Right atrium auricular region (tissue), 2 donors: ENCODE data around the gene ELMO1. TPM values are rescaled to one million over a fixed set of nuclear protein-coding genes. Genes with fewer than 3 reads are reported as not detected.

Experiments
- DNase-seq: peaks from one replicate; pipeline ENCODE4 v3.0.0-alpha.2; 2019; ENCODE audit warnings: low spot score
- H3K27ac ChIP-seq, 2 donors: fragments of 200-600 bp; sonication (generic); 1 replicate in 1 of 2; 2 replicates in 1 of 2; pipeline ENCODE4 v1.5.1; 2016 to 2019
- H3K27me3 ChIP-seq, 2 donors: fragments of 200-600 bp; sonication (generic); one replicate each; pipeline versions ENCODE4 v1.5.1 to v1.6.0; 2017 to 2019
- H3K36me3 ChIP-seq: fragments of 200-600 bp; sonication (generic); one replicate; pipeline ENCODE4 v1.5.1; 2016
- H3K4me1 ChIP-seq, 2 donors: fragments of 200-600 bp; sonication (generic); one replicate each; pipeline versions ENCODE4 v1.5.1 to v1.6.0; 2017 to 2019
- H3K4me3 ChIP-seq, 2 donors: fragments of 200-600 bp; sonication (generic); 1 replicate in 1 of 2; 2 replicates in 1 of 2; pipeline ENCODE4 v1.5.1; 2017 to 2019; ENCODE audit warnings: mild to moderate bottlenecking in 1 of 2, moderate library complexity in 1 of 2
- H3K9me3 ChIP-seq, 2 donors: fragments of 200-600 bp; sonication (generic); one replicate each; pipeline ENCODE4 v1.5.1; 2019
- total RNA-seq, 2 donors: library from RNA; depleted of rRNA; stranded (reverse); fragments of >200 nt; gene quantifications; one replicate each; pipeline ENCODE4 v1.1.0, GENCODE V29; 2016
- TF ChIP-seq, protein P1 (sequence below), 2 donors: fragments of 200-600 bp; sonication (generic); IDR thresholded peaks; one replicate each; pipeline ENCODE4 v1.5.1; 2019; ENCODE audit warnings: antibody characterized with exemption in 2 of 2

Gene ELMO1
- total RNA-seq, 2 donors from 2014 or later = 24.4 to 45.1 TPM

DNA sequence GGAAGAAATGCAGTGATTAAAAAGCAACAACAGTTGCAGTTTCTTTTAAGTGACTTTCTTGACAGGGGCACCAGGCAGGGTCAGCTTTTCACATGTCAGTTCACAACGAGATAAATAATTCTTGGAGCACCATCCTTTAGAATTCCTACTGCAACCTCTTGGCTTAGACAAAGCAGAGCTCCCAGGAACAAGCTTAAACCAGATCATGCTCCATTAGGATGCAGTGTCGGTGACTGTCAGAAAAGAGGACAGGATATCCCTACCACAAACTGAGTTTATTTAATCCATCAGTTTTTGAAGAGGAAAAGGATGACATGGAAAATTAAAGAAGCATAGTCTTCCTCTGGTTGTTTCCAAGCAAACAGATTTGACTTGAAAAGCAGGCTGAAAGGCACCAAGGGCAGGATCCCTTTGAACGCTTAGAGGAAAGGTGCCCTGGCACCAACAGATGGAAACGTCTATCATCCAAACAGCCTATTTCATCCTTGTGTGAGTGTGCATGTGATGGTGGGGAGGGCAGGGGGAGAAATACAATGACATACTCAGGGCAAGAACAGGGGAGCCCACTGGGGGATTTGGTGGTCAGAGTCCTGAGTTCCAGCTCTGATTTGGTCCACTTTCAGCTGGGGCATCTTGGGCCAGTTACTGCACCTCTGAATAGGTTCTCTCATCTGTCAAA lies 392.3 kb downstream of the ELMO1 start:
- Histone ChIP-seq H3K9me3 (no peaks in the 10 kb centered on the region), H3K4me1 (no peaks in the 10 kb centered on the region), H3K27me3 (no peaks in the 10 kb centered on the region), H3K4me3 (no peak overlapping the region), H3K36me3 (no peaks in the 10 kb centered on the region), H3K27ac (no peak overlapping the region)
- TF ChIP-seq, protein P1, sequence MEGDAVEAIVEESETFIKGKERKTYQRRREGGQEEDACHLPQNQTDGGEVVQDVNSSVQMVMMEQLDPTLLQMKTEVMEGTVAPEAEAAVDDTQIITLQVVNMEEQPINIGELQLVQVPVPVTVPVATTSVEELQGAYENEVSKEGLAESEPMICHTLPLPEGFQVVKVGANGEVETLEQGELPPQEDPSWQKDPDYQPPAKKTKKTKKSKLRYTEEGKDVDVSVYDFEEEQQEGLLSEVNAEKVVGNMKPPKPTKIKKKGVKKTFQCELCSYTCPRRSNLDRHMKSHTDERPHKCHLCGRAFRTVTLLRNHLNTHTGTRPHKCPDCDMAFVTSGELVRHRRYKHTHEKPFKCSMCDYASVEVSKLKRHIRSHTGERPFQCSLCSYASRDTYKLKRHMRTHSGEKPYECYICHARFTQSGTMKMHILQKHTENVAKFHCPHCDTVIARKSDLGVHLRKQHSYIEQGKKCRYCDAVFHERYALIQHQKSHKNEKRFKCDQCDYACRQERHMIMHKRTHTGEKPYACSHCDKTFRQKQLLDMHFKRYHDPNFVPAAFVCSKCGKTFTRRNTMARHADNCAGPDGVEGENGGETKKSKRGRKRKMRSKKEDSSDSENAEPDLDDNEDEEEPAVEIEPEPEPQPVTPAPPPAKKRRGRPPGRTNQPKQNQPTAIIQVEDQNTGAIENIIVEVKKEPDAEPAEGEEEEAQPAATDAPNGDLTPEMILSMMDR (IDR thresholded peaks at IDR 0.05) = no peak
- DNase-seq = no peak

DNA sequence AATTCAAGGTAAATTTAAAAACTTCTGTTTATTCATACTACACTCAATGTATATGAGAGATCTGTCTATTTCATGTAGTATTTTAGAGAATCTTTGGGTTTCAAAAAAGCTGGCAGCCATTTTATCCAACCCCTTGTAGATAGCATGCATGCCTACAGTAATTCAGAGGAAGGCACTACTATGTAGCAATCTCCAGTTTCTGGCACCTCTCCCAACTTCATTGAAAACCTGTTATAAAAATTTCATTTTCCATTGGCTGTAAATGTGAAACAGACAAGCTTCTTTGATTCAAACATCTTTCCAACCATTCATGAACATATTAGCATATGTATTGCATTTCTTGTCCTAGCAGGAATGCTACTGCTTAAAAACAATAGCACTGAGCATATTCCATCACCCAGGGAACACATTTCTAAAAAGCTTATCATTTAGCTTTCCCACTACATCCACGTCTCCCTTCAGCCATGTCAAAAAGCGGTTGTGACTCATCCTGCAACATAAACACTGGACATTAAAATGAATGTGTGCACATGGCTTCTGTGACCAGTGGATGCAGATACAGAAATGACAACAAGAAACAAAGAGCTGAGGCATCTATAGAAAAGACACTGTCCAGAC lies 393.9 kb downstream of the ELMO1 start:
- TF ChIP-seq, protein P1 (IDR thresholded peaks at IDR 0.05) = no peak
- H3K4me3 ChIP-seq = no peak overlapping the region
- no peaks in the 10 kb centered on the region for H3K4me1 ChIP-seq
- no peaks in the 10 kb centered on the region for H3K9me3 ChIP-seq
- H3K27ac ChIP-seq = no peak overlapping the region
- H3K36me3 ChIP-seq = no peaks in the 10 kb centered on the region
- no peak for DNase-seq
- H3K27me3 ChIP-seq = no peaks in the 10 kb centered on the region

DNA sequence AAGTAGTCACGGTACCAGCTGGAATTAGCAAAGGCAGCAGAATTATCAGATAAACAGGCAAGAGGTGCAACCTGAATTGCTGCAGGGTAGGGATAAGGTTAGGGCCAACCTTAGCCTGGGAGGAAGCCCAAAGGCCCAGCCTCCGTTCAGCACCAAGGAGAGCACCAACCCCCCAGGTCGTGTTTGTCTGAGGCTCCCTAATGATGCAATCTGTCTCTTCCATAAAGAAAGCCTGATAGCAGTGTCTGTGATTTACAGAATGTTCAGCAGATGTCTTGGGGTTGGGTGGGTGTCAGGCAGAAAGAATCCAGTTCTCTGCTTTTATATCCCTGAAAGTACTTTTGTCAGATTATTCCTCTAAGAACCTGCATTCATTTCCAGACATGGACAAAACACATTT lies 396.0 kb downstream of the ELMO1 start:
- TF ChIP-seq, protein P1 (IDR thresholded peaks at IDR 0.05) = no peak
- Histone ChIP-seq H3K4me3 (no peak overlapping the region), H3K36me3 (no peaks in the 10 kb centered on the region), H3K27me3 (no peaks in the 10 kb centered on the region), H3K9me3 (no peaks in the 10 kb centered on the region), H3K27ac (no peak overlapping the region), H3K4me1 (no peaks in the 10 kb centered on the region)
- DNase-seq = no peak

DNA sequence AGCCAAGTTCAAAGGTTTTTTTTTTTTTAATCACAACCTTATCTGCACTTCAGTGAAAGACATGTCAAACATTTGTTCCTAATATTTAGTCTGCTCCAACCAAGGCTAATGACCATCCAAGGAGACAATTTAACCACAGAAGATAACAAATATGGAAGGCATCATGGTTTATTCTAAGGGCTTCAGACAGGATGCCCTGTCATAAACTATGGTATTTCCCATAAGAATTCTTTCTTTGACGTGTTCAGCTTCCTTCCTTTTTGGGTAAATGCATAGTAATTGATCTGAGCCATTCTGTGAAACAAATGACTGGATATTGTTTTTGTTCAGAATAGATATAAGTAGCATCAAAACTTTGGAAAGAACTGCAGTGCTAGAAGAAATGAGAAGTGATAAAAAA lies 397.9 kb downstream of the ELMO1 start:
- Histone ChIP-seq H3K9me3 (no peaks in the 10 kb centered on the region), H3K27ac (no peak overlapping the region), H3K27me3 (no peaks in the 10 kb centered on the region), H3K4me3 (no peak overlapping the region), H3K36me3 (no peaks in the 10 kb centered on the region), H3K4me1 (peaks cover 0 to 2% of the 10 kb centered on the region in 2 donors)
- no peak for DNase-seq
- TF ChIP-seq, protein P1 (IDR thresholded peaks at IDR 0.05) = no peak

DNA sequence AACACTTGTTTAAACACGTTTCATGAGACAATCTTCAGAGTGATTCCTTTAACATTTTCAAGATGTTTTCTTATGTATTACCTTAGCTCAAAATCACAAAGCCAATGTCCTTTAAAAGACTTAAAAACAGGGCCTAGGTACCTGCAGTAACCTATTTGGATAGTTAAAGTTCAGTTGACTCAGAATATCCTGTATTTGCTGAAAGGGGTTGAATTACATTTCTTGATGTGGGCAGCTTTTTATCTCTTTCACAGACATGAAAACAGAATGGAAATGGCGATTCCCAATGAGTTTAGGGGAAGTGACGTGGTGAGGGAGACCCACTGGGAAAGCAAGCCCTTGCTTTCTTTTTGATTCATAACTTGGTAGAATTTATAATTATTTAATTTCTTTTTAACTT lies 400.0 kb downstream of the ELMO1 start:
- H3K4me1 ChIP-seq = peaks cover 0 to 3% of the 10 kb centered on the region in 2 donors
- H3K27me3 ChIP-seq = no peaks in the 10 kb centered on the region
- H3K9me3 ChIP-seq = no peaks in the 10 kb centered on the region
- no peak for DNase-seq
- H3K36me3 ChIP-seq = no peaks in the 10 kb centered on the region
- TF ChIP-seq, protein P1 (IDR thresholded peaks at IDR 0.05) = no peak
- no peak overlapping the region for H3K4me3 ChIP-seq
- H3K27ac ChIP-seq = no peak overlapping the region
